GM19239 (cell line): ENCODE results near the gene APOE.
"Not testable (repeated sequence)": the region's sequence is repeated elsewhere in the genome, so short reads cannot be mapped to it uniquely, and the experiment has no call there.

Experiments
- DNase-seq: peaks from one replicate; pipeline ENCODE4 v3.0.0; 2011; ENCODE audit warnings: low spot score; ENCODE audit not compliant: insufficient read length
- FAIRE-seq: peaks from 2 replicates; lab custom pipeline; 2011; peaks lifted over from hg19 to GRCh38; lab: Jason Lieb, UNC

APOE gene

DNA sequence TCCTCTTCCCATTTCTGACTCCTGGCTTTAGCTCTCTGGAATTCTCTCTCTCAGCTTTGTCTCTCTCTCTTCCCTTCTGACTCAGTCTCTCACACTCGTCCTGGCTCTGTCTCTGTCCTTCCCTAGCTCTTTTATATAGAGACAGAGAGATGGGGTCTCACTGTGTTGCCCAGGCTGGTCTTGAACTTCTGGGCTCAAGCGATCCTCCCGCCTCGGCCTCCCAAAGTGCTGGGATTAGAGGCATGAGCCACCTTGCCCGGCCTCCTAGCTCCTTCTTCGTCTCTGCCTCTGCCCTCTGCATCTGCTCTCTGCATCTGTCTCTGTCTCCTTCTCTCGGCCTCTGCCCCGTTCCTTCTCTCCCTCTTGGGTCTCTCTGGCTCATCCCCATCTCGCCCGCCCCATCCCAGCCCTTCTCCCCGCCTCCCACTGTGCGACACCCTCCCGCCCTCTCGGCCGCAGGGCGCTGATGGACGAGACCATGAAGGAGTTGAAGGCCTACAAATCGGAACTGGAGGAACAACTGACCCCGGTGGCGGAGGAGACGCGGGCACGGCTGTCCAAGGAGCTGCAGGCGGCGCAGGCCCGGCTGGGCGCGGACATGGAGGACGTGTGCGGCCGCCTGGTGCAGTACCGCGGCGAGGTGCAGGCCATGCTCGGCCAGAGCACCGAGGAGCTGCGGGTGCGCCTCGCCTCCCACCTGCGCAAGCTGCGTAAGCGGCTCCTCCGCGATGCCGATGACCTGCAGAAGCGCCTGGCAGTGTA is 2.7 kb downstream of the APOE start:
- no peak for FAIRE-seq

DNA sequence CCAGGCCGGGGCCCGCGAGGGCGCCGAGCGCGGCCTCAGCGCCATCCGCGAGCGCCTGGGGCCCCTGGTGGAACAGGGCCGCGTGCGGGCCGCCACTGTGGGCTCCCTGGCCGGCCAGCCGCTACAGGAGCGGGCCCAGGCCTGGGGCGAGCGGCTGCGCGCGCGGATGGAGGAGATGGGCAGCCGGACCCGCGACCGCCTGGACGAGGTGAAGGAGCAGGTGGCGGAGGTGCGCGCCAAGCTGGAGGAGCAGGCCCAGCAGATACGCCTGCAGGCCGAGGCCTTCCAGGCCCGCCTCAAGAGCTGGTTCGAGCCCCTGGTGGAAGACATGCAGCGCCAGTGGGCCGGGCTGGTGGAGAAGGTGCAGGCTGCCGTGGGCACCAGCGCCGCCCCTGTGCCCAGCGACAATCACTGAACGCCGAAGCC is 3.3 kb downstream of the APOE start:
- FAIRE-seq (no peak), DNase-seq (no peak)

More for the DNA sequence above, 2.7 kb downstream of the APOE start:
- no peak for DNase-seq

DNA sequence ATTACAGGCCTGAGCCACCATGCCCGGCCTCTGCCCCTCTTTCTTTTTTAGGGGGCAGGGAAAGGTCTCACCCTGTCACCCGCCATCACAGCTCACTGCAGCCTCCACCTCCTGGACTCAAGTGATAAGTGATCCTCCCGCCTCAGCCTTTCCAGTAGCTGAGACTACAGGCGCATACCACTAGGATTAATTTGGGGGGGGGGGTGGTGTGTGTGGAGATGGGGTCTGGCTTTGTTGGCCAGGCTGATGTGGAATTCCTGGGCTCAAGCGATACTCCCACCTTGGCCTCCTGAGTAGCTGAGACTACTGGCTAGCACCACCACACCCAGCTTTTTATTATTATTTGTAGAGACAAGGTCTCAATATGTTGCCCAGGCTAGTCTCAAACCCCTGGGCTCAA is 4.2 kb downstream of the APOE start:
- FAIRE-seq = no peak

DNA sequence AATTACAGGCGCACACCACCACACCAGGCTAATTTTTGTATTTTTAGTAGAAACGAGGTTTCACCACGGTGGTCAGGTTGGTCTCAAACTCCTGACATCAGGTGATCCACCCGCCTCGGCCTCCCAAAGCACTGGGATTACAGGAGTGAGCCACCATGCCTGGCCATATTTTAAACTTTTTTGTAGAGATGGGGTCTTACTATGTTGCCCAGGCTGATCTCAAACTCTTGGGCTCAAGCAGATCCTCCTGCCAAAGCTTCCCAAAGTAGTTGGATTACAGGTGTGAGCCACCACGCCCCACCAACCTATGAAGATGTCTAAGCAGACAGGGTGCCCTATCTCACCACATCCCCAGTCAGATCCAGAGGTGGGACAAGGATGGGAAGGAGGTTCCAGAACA is 6.3 kb downstream of the APOE start:
- DNase-seq, FAIRE-seq: not testable (repeated sequence)

More for the DNA sequence above, 4.2 kb downstream of the APOE start:
- DNase-seq = no peak

DNA sequence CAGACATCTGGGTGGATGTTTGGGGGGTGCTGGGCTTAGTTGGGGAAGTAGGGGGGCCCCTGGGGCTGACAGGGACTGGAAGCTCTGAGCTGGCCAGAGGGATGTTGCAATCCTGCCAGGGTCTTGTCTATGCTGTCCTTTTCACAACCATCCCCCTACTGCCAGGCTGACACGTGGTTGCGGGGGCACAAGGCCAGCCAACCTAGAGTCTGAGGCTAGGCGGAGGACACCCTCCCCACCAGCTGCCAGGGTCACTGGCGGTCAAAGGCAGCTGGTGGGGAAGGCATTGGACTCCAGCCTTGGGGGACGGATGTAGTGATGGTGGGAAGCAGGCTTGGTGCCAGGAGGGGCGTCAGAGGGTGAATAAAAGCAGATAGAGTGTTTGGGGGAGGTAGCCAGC is 7.3 kb downstream of the APOE start:
- DNase-seq = no peak
- FAIRE-seq = no peak

DNA sequence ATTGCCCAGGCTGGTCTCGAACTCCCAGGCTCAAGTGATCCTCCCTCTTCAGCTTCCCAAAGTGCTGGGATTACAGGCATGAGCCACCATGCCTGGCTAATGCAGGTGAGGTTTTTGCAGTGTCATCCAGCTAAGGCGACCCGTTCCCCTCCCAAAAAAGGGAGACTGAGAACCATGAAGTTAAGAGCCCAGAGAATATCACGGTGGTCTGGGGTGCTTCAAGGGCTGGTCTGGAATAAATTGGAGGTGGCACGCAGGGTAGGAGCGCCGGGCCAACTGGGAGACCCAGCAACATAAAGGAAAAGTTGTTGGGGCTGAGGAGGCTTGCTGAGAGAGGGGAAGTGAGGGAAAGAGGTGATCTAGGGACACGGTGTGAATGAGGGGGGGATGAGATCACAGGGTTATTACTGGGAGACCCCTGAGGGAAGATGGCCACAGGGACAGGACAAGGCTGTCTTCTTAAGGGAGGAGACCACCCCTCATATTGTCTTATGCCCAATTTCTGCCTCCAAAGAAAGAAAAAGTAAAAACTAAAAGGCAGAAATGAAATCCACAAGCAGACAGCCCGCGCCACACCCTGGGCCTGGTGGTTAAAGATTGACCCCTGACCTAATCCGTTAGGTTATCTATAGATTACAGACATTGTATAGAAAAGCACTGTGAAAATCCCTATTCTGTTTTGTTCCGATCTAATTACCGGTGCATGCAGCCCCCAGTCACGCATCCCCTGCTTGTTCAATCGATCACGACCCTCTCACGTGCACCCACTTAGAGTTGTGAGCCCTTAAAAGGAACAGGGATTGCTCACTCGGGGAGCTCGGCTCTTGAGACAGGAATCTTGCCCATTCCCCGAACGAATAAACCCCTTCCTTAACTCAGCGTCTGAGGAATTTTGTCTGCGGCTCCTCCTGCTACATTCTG is 8.2 kb downstream of the APOE start:
- not testable (repeated sequence) for DNase-seq
- peak; percentile 8 for FAIRE-seq

DNA sequence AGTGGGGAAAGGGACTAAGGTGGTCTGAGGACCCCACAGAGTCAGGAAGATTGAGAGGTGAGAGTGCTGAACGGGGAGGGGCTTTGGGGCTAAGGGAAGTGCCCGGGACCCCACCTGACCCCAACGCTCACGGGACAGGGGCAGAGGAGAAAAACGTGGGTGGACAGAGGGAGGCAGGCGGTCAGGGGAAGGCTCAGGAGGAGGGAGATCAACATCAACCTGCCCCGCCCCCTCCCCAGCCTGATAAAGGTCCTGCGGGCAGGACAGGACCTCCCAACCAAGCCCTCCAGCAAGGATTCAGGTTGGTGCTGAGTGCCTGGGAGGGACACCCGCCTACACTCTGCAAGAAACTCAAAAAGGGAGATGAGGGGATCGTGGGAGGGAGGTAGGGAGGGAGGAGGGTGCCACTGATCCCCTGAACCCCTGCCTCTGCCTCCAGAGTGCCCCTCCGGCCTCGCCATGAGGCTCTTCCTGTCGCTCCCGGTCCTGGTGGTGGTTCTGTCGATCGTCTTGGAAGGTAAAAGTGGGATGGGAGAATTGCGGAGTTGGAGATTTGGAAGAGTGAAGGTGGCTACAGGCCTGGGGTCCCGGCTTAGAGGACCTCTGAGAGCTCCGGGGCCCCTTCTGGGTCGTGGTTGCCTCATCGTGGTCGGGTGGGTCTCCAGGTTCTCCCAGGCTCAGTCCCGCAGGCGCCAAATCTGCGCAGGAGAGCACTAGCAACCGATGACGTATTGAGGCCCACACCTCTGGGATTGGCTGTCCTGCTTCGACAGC is 9.0 kb downstream of the APOE start, which contains the start of gene APOC1:
Gene APOC1, plus strand, starts transcription at position 176 of the 774 bp plus-strand sequence. Its CDS starts 284 bp downstream, at position 460.
- peak; percentile 90 for FAIRE-seq
- peak; percentile 98 for DNase-seq

DNA sequence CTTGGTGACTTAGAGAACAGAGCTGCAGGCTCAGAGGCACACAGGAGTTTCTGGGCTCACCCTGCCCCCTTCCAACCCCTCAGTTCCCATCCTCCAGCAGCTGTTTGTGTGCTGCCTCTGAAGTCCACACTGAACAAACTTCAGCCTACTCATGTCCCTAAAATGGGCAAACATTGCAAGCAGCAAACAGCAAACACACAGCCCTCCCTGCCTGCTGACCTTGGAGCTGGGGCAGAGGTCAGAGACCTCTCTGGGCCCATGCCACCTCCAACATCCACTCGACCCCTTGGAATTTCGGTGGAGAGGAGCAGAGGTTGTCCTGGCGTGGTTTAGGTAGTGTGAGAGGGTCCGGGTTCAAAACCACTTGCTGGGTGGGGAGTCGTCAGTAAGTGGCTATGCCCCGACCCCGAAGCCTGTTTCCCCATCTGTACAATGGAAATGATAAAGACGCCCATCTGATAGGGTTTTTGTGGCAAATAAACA is 18.7 kb downstream of the APOE start:
- DNase-seq (no peak), FAIRE-seq (no peak)

DNA sequence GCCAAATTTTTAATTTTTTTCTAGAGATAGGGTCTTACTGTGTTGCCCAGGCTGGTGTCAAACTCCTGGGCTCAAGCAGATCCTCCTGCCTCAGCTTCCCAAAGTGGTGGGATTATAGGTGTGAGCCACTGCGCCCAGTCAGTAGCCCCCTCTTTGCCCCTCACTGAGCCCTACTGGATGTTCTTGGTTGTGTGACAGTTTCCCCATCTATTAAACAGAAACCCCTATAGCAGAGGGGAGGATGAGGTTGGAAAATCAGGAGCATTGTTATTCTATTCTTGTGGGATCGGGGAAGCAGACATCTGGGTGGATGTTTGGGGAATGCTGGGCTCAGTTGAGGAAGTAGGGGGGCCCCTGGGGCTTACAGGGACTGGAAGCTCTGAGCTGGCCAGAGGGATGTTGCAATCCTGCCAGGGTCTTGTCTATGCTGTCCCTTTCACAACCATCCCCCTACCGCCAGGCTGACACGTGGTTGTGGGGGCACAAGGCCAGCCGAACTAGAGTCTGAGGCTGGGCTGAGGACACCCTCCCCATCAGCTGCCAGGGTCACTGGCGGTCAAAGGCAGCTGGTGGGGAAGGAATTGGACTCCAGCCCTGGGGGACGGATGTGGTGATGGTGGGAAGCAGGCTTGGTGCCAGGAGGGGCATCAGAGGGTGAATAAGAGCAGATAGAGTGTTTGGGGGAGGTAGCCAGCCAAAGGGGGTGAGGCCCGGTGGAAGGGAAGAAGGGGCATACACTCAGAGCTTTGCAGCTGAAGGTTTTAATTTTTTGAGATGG is 19.7 kb downstream of the APOE start:
- FAIRE-seq = no peak
- no peak for DNase-seq

DNA sequence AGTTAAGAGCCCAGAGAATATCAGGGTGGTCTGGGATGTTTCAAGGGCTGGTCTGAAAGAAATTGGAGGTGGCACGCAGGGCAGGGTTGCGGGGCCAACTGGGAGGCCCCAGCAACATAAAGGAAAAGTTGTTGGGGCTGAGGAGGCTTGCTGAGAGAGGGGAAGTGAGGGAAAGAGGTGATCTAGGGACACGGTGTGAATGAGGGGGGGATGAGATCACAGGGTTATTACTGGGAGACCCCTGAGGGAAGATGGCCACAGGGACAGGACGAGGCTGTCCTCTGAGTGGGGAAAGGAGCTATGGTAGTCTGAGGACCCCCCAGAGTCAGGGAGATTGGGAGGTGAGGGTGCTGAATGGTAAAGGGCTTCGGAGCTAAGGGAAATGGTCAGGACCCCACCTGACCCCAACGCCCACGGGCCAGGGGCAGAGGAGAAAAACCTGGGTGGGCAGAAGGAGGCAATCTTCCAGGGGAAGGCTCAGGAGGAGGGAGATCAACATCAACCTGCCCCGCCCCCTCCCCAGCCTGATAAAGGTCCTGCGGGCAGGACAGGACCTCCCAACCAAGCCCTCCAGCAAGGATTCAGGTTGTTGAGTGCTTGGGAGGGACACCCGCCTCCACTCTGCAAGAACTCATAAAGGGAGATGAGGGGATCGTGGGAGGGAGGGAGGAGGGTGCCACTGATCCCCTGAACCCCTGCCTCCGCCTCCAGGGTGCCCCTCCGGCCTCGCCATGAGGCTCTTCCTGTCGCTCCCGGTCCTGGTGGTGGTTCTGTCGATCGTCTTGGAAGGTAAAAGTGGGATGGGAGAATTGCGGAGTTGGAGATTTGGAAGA is 20.9 kb downstream of the APOE start:
- not testable (repeated sequence) for FAIRE-seq, DNase-seq

DNA sequence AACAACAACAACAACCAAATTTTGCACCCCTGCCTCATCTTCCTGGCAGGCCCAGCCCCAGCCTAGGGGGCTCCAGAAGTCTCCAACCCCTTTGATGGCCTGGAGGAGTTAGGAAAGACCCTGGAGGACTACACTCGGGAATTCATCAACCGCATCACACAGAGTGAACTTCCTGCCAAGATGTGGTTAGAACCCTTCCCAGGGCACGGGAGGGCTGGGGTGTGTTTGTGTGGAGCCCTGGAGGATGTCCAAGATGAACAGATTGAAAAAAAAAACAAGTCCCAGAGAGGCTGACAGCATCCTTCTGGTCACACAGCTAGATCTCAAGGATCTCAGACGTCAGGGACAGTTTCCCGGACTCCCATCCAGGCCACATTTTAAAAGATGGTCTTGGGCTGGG is 22.1 kb downstream of the APOE start:
- FAIRE-seq (no peak), DNase-seq (no peak)

DNA sequence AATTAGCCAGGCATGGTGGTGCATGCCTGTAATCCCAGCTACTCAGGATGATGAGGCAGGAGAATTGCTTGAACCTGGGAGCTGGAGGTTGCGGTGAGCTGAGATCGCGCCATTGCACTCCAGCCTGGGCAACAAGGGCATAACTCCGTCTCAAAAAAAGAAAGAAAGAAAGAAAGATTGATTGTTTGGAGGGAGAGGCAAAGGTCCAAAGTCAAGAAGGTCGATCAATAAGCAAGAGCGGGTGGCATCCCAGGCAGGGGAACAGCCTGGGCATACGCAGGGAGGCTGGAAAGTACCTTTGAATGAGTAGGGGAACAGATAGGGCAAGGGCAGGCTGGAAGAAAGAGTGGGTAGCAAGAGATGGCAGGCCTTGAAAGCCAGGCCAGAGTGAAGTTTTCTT is 24.5 kb downstream of the APOE start:
- DNase-seq (no peak), FAIRE-seq (no peak)

DNA sequence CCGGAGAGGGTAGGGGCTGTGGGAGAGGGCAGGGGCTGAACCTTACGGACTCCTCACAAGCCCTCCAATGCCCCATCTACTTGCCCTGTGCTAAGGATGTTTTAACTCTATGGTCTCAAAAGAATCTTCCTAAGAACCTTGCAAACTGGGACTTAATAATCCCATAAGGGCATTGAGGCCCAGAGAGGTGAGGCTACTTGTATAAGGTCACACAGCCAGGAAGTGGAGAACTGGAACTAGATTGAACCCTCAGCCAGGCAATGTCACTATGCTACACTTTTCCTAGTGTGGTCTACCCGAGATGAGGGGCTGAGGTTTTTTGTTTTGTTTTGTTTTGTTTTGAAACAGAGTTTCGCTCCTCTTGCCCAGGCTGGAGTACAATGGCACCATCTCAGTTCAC is 25.9 kb downstream of the APOE start:
- DNase-seq (no peak), FAIRE-seq (no peak)

DNA sequence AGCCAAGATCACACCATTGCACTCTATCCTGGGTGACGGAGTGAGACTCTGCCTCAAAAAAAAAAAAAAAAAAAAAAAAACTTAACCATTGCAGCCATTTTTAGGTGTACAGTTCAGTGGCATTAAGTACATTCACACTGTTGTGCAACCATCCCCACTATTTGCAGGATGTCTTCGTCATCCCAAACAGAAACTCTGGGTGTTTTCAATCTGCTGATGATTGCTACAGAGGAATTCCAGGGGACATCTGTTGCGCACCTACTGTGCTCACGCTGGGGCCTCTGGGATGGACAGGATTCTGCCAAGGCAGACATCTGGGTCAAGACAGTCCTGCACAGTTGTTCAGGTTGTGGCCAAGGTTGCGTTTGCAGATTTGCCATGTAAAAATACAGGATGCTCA is 34.1 kb downstream of the APOE start:
- FAIRE-seq = no peak
- no peak for DNase-seq

DNA sequence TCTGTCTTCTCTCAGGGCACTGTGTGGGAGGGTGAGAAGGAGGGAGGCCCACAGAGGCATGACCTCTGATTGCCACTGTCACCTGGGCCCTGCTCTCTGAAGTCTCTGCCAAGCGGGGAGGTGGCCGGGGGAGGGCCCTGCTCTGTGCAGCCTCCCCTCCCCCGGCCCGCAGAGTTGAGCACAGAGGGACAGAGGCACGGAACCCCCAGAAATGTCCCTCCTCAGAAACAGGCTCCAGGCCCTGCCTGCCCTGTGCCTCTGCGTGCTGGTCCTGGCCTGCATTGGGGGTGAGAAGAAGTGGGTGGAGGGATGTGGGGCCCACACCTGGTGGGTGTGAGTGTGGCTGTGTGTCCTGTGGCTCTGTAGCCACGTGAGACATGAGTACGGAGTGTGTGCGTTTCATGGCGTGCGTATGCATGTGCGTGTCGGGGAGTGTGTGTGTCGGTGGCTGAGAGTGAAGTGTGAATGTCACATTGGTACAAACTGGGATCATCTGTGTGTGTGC is 36.5 kb downstream of the APOE start, which contains the start of gene APOC4:
Gene APOC4, plus strand, starts transcription at position 171 of the 505 bp plus-strand sequence. Its CDS starts 41 bp downstream, at position 212.
- FAIRE-seq (no peak), DNase-seq (no peak)

DNA sequence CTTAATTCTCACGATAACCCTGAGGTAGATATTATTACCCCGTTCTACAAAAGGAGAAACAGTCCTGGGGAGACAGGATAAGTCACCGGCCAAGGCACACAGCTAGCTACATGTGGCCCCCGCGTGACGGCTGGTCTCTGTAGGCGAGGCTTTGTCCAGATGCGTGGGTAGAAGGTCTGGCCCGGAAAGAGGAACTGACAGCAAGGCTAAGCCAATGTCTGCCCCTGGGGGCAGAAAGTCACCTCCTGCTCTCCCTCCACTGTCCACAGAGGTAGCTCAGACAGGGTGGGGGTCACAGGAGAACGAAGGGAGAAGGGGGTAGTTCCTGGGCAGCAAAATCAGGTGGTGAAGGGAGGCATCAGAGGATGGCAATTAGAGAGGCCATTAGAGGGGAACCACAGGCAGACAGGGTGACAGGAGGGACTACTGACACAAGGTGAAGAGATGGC is 38.2 kb downstream of the APOE start:
- peak; percentile 67 for DNase-seq

DNA sequence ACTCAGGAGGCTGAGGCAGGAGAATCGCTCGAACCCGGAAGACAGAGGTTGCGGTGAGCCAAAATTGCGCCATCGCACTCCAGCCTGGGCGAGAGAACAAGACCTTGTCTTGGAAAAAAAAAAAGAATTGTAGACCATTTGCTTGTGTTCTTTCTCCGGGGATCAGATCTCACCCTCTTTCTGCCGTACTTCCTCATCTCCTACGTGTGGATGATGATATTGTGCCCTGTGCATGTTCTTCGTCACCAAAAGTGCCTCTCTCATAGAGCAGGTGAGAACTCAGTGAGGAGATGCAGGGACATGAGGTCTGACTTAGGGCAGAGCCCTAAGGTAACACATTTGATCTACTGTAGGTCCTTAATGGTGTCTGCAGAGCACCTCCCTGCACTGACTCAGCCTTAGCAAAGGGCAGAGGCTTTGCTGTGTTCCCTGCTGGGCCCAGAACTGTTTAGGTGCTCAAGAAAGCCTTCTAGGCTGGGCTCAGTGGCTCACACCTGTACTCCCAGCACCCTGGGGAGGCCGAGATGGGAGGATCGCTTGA is 41.5 kb downstream of the APOE start:
- no peak for FAIRE-seq
- no peak for DNase-seq

More for the DNA sequence above, 38.2 kb downstream of the APOE start:
- FAIRE-seq = peak; percentile 79

DNA sequence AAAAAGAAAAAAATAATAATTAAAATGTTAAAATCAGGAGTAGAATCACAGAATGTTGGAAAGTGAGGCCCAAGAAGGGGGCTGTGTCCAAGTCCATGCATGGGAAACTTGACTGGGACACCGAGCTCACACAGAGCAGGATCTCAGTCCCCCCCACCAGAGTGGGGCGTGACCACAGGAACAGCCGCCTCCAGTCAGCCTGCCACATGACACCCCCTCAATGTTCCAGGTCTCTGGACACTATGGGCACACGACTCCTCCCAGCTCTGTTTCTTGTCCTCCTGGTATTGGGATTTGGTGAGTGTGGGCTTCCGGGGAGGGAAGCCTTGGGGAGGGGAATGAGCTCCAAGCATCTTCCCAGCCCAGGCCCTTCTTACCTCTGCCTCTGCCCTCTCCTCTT is 42.6 kb downstream of the APOE start:
- FAIRE-seq (no peak), DNase-seq (no peak)
